HG02852 (cell line): ENCODE results near the gene ZMIZ2.
"Not testable (repeated sequence)": the region's sequence is repeated elsewhere in the genome, so short reads cannot be mapped to it uniquely, and the experiment has no call there.

Experiments
- ATAC-seq: cut with Tn5 transposase; IDR thresholded peaks from one replicate; pipeline ENCODE4 v1.9.1; 2021; ENCODE audit warnings: mild to moderate bottlenecking, moderate library complexity; ENCODE audit not compliant: unreplicated experiment

Gene ZMIZ2, protein sequence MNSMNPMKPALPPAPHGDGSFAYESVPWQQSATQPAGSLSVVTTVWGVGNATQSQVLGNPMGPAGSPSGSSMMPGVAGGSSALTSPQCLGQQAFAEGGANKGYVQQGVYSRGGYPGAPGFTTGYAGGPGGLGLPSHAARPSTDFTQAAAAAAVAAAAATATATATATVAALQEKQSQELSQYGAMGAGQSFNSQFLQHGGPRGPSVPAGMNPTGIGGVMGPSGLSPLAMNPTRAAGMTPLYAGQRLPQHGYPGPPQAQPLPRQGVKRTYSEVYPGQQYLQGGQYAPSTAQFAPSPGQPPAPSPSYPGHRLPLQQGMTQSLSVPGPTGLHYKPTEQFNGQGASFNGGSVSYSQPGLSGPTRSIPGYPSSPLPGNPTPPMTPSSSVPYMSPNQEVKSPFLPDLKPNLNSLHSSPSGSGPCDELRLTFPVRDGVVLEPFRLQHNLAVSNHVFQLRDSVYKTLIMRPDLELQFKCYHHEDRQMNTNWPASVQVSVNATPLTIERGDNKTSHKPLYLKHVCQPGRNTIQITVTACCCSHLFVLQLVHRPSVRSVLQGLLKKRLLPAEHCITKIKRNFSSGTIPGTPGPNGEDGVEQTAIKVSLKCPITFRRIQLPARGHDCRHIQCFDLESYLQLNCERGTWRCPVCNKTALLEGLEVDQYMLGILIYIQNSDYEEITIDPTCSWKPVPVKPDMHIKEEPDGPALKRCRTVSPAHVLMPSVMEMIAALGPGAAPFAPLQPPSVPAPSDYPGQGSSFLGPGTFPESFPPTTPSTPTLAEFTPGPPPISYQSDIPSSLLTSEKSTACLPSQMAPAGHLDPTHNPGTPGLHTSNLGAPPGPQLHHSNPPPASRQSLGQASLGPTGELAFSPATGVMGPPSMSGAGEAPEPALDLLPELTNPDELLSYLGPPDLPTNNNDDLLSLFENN

GRCh38 chr7:44748045-44748947 is at the start of gene ZMIZ2:
TSS of gene ZMIZ2 (plus strand) at chr7:44748847. CDS start at chr7:44756250, 7,403 bp downstream.
- peak; percentile 65 for ATAC-seq

DNA sequence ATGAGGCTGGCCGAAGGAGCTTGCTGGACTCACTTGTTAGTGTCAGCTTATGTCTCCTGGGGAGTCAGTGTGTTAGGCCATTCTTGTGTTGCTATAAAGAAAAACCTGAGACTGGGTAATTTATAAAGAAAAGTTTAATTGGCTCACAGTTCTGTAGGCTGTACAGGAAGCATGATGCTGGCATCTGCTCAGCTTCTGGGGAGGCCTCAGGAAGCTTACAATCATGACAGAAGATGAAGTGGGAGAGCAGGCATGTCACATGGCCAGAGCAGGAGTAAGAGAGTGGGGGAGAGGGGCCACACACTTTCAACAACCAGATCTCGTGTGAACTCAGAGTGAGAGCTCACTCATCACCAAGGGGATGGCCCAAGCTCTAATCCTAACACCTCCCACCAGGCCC is 49.0 kb upstream of the ZMIZ2 start:
- not testable (repeated sequence) for ATAC-seq

DNA sequence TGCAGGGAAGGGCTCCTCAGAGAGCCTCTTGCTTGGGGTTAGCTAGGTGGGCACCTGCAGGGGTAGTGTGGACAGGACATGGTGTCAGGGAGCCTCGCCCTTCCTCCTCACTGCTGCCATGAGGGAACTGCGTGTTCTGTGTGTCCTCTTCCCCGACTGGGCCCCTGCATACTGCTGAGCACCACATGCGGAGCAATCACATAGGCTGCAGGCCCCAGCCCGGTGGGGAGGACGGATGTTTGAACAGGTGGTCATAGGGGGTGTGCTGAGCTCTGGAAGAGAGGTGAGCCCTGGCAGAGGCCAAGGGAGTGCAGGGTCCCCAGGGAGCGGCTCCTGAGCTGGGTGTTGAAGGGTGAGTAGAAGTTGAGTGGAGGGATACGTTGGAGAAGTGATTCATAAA is 48.3 kb upstream of the ZMIZ2 start:
- no peak for ATAC-seq

GRCh38 chr7:44703391-44703790 is 45.3 kb upstream of the ZMIZ2 start:
- ATAC-seq, result not testable (repeated sequence)

GRCh38 chr7:44703921-44704320 is 44.7 kb upstream of the ZMIZ2 start:
- ATAC-seq, result no peak

GRCh38 chr7:44705434-44705833 is 43.2 kb upstream of the ZMIZ2 start:
- ATAC-seq, result no peak

DNA sequence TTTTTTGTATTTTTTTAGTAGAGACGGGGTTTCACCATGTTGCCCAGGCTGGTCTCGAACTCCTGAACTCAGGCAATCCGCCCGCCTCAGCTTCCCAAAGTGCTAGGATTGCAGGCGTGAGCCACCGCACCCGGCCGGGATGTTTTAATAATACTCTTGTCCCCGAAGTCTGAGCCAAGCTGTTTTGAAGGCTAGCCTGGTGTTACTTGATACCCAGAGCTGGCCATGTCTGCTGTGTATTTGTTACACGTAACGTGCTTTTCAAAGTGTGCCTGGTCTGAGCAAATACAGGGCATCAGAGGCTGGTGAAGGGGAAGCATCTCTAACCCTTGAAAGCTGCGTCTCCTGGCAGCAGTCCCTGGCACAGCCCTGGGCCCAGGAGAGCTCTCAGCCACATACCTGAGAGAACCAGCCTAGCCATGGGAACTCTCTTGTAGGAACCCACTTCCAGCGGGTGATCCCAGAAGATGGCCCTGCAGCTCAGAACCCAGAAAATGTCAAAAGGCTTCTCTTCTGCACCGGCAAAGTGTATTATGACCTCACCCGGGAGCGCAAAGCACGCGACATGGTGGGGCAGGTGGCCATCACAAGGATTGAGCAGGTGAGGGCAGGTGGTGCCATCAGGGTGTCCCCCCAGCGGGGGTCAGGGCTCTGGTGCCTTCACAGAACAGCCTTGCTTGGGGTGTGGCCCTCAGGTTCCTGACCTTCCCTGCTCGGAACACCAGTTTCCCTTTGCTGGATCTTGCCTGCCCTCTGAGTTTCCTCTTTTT is 41.7 kb upstream of the ZMIZ2 start:
- ATAC-seq, result no peak

- no peak for ATAC-seq
These were observed 41.0 kb upstream of the ZMIZ2 start for GRCh38 chr7:44707558-44708230.

DNA sequence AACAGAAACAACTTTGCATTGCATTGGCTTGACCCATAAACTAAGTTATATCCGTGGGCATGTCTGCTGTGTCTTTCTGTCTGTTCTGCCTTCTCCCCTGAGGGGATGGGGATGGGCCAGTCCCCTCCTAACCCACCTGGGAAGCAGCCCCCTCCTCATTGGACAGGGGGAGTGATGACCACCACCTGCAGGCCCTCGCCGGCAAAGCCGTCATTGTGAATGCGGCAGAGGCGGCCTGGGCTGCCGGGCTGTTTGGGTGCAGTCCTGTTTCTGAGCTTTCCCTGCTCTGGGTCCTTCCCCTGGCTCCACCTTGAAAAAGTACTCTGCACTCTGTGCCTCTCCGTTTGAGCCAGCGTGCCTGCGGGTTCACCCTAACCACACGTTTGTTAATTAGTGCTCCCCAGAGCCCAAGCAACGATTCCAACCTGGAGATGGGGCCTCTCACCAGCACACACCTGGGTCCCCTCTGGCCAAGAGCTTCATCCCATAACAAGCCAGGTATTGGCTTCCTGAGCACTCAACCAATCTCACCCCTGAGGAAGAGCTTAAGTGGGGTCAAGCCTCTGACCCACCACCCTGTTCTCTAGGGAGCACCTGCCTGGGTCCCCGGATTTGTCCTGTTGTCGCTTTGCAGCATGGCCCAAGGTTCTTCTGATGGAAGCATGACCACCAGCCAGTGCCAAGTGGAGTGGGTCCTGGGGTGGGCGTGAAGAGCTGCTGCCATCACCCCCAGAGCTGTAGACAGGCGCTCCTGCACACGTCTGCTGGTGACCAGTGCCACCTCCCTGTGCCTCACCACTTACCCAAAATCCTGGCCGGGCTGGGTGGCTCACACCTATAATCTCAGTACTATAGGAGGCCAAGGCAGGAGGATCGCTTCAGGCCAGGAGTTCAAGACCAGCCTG is 39.4 kb upstream of the ZMIZ2 start:
- ATAC-seq, result no peak

DNA sequence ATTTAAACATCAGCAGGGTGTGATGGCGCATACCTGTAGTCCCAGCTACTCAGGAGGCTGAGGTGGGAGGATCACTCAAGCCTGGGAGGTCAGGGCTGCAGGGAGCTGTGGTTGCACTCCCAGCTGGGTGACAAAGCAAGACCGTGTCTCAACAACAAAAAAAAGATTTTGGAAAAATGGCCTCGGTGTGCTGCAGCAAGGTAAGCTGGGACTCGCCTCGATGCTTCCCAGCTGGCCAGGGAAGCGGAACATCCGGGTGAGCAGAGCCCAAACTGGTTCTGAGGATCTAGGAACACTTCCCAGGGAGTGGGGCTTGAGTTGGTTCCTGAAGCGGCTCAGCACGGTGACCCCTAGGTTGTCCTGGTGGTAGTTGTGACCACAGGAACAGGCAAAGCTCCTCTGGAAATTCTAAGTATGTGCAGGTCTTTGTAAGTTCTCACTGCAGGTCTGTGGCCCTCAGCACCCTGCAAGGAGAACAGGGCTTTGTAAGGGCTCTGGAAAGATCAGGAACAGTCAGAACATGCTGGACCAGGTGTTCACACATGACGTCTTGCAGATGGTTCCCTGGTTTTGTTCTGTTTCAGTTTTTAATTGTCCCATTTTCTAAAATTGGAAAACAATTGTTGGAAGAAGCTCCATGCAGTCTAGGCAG is 38.6 kb upstream of the ZMIZ2 start:
- ATAC-seq, result no peak

DNA sequence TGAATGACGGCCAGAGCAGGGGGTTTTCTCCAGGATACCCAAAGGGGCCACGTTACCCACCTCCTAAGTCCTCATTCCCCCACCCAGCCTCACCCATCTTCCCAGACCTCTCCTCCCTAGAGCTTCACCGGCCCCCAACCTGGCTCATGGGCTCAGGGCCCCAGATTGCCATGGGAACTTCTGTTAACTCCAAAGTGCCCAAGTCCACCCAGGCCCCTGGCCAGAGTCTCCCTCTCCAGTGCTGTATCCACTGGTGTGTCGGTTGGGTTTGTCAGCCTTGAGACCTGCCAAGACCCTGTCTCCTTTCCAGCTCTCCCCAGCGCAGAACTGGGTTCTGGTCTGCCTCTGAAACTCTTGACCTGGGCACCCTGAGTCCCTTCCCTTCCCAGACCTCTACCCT is 37.1 kb upstream of the ZMIZ2 start:
- ATAC-seq, result no peak

DNA sequence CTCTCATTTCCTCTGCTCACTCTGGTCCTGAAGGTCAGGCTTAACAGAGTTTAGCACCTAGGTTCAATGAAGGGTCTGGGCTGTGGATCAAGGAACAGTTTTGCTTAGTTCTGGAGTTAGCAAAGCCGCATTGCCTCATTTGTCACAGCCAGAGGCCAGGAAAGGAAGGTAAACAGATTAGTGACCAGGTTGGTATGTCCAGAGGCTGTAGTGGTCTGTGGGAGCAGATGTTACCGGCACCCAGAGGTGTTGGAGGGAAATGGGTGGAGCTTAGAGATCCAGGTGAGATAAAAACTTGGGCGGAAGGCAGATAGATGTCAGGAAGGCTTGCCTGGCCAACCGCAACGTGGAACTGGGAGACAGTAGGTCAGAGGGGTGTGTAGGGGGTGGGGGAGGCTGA is 36.6 kb upstream of the ZMIZ2 start:
- no peak for ATAC-seq

DNA sequence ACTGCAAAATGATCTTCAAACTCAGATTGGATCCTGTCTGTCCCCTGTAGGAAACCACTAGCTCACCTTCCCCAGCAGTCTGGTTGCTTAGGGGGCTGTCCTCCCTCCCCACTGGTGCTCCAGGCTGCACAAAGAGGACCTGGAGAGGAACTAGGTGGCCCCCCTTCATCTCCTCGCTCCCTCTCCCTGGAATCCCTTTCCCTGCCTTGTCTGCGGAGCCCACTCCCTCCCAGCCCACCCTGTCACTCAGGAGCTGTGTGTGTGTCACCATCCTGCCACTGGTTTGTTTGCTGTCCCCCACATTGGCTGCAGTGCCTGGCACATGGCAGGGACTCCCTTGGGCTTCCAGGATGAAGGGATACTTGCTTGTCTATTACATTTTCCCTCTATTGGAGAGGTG is 35.5 kb upstream of the ZMIZ2 start:
- no peak for ATAC-seq

GRCh38 chr7:44713680-44714335 is 34.8 kb upstream of the ZMIZ2 start:
- no peak for ATAC-seq

- ATAC-seq, result no peak
These were observed 32.4 kb upstream of the ZMIZ2 start for GRCh38 chr7:44716205-44716604.

DNA sequence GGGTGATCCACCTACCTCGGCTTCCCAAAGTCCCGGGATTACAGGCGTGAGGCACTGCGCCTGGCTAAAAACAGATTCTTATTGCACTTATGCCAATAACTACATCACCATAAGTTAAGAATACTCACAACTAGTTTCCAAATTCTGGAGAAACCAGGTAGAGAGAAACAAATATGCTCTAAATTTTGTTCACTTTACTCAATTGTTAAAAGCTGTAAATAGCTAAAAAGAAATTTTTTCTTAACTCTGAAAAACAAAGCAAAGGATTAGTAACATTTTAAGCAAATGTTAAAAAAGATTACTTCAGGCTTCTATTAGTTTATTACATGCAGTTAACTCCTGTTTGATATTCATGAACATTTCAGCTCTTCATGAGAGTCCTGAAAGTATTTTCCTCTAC is 28.3 kb upstream of the ZMIZ2 start:
- no peak for ATAC-seq

DNA sequence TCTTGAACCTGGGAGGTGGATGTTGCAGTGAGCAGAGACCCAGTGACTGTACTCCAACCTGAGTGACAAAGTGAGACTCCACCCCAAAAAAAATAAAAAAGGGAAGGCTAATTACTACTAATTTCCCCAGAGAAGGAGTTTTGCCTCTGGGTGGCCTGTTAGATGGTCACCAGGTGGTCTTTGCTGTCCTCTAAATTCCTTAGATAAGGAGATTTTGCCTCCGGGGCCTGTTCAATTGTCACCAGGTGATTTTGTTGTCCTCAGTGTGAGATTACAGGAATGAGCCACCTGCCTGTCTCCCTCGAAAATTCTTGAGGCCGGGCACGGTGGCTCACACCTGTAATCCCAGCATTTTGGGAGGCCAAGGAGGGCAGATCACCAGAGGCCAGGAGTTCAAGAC is 24.4 kb upstream of the ZMIZ2 start:
- ATAC-seq, result no peak

DNA sequence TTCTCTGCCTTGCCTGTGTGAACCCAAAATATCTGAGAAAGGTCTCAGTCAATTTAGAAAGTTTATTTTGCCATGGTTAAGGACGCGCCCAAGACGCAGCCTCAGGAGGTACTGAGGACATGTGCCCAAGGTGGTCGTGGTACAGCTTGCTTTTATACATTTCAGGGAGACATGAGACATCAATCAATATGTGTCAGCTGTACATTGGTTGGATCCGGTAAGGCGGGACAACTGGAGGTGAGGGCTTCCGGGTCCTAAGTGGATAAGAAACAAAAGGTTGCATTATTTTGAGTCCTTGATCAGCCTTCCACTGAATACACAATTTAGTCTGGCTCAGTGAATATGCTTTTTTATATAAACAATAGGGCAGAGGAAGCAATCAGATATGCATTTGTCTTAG is 22.4 kb upstream of the ZMIZ2 start:
- ATAC-seq, result not testable (repeated sequence)
